GM19372 (cell line): Measurements from ENCODE around the gene DGKH.
A peak's percentile ranks its signal among the peaks of the same experiment; 100 is the strongest.

Experiments used
- ATAC-seq: cut with Tn5 transposase; IDR thresholded peaks from one replicate; pipeline ENCODE4 v1.9.1; 2021; ENCODE audit warnings: mild to moderate bottlenecking, low read depth, moderate library complexity; ENCODE audit not compliant: unreplicated experiment

The DGKH gene

DNA sequence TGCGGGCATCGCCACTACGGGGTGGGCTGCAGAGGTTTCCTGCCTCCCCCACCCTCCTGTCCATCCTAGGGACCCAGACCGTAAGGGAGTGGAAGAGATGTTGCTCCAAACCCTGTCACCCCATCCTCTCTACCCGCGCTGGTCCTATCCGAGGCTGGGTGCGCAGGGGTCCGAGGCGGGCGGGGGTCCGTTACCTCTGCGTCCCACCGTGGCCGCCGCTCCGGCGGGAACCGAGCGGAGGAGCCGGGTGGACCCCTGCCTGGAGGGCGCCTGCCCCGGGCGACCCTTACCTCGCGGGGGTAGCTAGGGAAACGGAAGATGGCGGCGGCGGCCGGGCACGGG is at the start of gene DGKH:
Gene DGKH (plus strand): TSS at position 307 of the 342 bp plus-strand sequence. CDS start 126 bp downstream, outside the sequence.
- no peak for ATAC-seq

DNA sequence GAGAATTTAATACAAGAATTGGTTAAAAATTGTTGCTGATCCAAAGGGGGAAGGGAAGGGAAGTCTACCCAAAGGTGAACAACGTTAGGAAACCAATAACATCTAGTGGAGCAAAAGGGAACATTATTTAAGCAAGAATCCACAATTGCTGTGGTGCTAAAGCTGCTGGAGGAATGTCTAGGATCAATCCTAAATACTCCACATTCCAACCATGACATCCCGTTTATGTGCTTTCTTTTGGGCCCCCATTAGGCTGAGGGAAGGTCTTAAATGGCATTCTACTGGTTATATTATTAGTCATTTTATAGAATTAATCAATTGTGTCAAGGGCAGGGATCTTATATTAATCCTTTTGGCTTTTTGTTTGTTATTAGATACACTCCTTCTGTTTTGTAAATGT is 47.6 kb upstream of the DGKH start:
- ATAC-seq: no peak

DNA sequence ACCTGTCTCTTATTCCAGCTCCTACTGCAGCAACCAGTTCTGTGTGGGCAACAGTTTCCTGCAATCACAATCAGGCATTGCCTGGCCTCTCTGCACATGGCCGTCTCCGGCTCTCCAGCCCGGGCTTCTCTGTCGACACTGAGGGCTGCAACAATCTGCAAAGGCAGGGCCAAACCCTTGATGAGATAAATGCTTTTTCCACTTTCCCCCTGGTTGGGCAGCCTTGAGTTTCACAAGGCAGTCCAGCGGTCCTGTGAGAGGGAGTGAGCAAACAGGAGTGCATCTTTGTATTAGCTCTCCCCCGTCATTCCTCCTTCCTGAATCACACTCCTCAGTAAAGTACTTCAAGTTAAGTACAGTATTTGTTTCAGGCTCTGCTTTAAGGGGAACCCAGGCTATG is 46.9 kb upstream of the DGKH start:
- no peak for ATAC-seq

DNA sequence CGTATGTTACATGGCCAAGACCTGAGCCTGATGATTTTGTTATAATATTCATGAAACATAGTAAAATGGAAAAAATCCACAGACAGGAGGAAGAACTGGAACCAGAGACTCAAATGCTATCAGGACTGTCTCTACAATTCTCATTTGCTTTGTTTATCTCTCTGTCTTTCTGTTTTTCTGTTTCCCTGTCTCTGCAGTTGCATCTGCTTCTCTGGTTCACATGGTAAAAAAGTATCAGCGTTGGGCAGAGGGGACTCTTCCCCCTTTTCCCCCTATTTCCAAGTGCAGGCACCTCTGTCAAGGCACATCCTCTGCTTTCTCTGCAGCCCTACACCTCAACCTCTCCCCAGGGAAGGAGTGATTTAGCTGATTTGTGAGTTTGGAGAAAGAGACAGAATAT is 46.4 kb upstream of the DGKH start:
- no peak for ATAC-seq

DNA sequence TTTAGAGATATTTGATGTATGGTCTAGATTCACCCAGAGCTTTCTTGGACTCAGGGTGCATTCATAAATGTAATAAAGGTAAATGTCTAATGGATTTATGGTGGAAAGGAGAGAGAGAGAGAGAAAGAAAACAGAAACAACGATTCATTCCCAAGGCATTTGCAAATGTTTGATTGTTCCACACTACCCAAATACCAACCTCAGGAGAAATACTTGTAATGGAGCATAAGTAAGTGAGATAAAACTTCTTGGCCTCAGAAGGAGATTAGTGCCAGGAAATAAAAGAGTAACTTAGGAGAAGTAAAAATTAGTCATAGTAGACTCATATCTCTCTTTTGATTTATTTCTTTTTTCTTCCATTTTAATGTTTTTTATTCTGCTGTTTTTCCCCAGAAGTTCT is 40.6 kb upstream of the DGKH start:
- ATAC-seq: no peak

DNA sequence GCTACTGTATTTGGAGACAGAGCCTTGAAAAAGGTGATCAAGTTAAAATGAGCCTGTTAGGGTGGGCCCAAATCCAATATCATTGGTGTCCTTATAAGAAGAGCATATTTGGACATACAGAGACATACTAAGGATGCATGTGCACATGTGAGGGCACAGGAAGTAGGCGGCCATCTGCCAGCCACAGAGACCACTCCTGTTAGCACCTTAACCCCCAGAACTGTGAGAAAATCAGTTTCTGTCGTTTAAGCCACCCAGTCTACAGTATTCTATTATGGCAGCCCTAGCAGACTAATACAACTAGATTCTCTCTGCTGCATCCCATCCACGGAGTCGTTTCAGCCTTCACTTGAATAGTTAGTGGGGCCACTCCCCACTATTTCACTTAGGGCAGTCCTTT is 39.4 kb upstream of the DGKH start:
- ATAC-seq: no peak

DNA sequence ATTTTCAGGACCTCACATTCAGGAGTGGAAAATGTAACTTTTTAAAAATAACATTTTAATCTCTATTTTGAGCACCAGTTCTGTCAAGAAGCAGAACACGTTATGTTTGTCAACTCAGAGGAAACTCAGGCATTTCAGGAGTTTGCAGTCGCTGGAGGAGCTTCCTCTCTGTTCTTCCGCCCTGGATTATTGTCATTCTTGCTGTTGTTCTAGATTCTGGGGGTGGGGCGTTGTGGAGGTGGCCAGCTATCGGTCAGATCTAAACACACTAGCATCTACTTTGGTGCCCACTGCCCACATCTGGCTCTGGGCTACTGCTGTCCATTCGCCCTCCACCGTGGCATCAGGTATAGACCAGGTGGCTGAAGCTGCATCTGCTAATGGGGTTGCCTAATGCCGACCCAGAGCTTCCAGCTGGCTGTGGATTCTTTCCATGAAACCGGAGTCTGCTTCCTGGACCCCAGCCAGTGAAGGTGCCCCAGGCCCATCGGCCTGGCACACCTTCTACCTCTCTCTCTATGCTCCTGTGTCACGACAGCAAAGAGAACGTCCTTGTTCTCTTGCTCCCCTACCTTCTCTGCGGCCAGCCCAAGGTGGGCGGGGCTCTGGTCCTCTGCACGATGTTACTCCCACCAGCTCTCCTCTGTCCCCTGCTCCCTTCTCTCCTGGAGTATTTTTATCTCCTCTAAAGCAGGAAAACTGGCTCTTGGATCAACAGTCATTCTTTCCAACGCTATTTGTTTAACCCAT is 36.7 kb upstream of the DGKH start:
- no peak for ATAC-seq

- ATAC-seq: no peak
Observed at GRCh38 chr13:42014119-42014518, 34.3 kb upstream of the DGKH start.

- ATAC-seq: no peak
Observed at GRCh38 chr13:42017264-42017663, 31.2 kb upstream of the DGKH start.

- ATAC-seq: no peak
Observed at GRCh38 chr13:42021851-42022250, 26.6 kb upstream of the DGKH start.

- ATAC-seq: no peak
Observed at GRCh38 chr13:42022336-42022735, 26.1 kb upstream of the DGKH start.

DNA sequence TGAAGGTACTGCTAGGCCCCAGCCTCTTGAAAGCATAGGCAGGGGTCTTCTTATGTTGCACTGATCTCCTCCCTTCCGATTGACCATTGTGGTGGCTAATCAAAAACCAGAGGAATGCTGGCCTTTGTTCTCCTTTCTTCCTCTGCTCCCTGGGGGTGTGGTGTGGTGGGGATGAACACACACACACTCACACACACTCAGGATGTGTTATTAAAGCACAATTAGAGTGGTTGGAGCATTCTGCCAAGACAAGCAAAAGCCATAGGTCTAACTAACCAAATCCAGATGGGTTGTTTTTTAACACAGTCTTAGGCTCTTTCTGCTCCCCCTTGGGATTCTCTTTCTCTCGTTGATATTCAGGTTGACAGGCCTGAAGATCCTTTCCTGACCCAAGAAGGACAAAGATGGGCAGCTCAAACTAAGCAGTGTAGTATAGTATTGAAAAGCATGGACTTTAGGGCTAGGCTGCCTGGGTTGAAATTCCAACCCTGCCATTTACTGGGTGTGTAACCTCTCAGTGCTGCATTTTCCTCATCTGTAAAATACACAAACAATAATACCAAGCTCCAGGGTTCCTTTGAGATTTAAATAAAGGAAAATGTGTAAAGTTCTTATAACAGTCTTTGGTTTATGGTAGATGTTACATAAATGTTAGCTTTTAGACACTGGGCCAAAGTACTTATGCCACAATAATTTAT is 25.5 kb upstream of the DGKH start:
- no peak for ATAC-seq

GRCh38 chr13:42027286-42027685 is 21.2 kb upstream of the DGKH start:
- ATAC-seq: no peak

DNA sequence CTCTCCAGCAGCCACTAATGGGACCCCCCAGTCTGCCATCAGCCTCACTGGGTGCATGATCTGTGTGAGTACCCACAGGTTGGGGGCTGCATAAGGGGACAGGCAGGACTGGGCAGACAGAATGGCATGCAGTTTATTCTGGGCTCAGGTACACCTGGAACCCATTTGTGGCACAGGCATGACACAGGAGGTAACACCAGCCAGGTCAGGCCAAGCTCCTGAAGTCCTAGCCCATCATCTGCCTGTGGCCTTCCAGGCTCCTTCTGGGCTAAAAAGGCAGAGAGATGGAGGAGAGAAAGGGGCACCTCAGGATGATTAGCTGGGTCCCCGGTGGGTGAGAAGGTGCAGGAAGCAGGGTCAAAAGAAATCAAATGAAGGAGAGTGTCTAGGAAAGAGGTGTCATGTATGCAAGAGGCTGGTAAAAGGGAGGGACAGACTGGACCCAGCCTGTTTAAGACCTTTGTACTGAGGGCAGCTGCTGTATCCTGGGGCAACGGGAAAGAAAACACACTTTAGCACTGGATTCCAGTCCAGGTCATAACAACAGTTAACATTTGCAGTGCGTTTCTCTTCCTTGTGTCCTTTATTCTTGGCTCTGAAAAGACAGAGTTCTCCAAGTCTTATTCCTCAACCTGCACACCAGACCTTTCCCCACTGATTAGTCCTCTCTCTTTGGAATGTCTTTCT is 20.2 kb upstream of the DGKH start:
- no peak for ATAC-seq

DNA sequence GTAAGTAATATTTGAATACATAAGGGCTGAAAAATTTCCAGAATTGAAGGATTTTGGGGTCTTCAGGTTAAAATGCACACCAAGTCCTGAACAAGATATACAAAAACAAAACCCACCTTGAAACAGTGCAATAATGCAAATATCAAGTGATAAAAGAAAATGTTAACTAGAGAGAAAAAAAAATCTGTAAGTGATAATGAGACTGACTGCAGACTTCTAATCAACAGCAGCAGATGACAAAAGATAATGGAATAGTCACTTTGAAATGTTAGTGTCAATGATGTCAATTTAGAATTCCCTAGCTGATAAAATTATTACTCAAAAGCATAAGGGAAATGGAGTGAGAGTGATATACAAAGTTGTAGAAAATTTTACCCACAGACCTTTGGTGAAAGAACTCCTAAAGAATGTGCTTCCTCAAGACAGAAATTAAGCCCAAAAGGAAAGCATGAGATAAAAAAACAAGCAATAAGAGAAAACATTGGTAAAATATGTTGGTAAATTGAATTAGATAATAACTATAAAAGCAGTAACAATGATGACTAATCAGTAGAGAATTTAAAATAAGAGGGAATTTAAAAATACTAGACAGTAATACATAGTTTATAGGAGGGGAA is 12.4 kb upstream of the DGKH start:
- ATAC-seq: no peak

GRCh38 chr13:42036711-42037110 is 11.7 kb upstream of the DGKH start:
- ATAC-seq: no peak

DNA sequence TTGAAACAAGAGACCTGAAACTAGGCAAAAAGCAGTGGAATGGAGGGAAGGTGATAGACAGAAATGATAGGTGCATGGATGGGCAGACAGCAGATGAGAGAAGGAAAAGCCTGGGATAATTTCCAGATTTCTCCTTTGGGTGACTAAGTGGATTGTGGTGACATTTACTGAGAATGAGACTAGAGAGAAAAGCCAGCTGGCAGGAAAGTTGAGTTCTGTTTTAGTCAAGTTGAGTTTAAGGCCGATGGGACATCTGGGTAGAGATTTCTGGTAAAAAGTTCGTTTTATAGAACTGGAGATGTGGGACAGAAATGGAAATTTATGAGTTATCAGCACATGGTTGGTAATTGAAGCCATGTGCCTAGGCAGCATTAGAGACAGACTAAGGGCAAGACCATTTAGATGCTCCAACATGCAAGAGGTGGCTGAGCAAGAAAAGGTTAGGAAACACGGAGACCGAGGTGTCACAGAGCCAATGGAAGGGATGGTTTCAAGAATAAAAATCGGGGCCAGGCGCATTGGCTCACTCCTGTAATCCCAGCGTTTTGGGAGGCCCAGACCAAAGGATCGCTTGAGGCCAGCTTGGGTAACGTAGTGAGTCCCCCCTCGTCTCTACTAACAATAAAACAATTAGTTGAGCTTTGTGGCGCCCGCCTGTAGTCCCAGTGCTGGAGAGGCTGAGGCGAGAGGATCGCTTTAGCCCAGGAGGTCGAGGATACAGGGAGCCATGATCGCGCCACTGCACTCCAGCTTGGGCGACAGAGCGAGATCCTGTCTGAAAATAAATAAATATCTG is 9.6 kb upstream of the DGKH start:
- ATAC-seq: no peak

- peak; percentile 7 for ATAC-seq
Observed at GRCh38 chr13:42039457-42039945, 8.9 kb upstream of the DGKH start.

DNA sequence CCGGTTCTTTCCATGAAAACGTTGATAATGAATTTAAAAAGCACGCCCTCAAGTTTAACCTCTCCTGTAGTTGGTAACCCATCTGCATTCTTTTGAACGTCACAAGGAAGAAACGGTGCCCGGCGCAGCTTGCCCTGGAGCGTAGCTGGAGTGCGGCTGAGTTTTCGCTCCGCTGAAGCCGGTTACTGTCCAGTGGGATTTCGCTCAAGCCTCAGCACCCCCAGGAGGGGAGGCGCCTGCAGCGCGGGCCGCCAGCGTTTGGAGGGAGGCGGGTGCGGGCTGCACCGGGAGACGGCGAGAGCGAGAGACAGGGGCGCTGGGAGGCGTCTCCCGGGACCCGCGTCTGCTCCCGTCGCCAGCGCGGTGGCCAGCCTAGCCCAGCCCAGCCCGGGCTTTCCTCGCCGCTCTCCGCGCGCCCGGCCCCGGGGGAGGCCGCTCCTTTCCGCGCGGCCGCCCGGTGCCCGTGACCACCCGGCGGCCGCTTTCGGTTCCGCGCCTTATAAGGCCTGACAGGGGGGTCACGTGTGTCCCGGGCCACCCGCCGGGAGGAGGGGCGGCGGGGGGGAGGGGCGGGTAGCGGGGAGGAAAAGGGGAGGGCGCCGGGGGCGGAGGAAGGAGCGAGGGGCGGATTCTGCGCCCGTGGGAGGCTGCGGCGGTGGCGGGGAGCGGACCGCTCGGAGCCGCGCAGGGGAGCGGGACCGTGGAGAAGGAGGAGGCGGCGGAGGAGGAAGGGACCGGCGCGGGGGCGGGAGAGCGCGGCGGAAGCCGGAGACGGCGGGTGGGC is 8.3 kb upstream of the DGKH start:
- peak; percentile 72 for ATAC-seq

DNA sequence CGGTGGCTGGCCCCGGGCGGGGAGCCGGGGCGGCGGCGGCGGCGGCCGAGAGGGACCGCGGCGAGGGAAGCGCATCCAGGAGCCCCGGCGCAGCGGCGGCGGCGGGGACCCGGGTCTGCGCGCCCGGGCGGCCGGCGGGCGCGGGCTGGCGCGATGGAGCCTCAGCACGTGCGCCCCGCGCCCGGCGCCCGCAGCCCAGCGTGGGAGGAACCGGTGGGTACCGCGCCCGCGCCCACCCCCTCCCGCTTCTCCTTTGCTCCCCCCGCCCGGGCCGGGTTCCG is 7.8 kb upstream of the DGKH start:
- ATAC-seq: no peak
